ENCODE results near the gene C16orf78.

Gene C16orf78

GRCh38 chr16:49442805-49443204, 69.2 kb downstream of the C16orf78 start:
- ATAC-seq: no peak
- TF ChIP-seq ZNF70 (CRISPR knock-in tag; IDR thresholded peaks at IDR 0.05) (no peak), SNAI2 (CRISPR knock-in tag; IDR thresholded peaks at IDR 0.05) (no peak)
- TF ChIP-seq, protein P1, sequence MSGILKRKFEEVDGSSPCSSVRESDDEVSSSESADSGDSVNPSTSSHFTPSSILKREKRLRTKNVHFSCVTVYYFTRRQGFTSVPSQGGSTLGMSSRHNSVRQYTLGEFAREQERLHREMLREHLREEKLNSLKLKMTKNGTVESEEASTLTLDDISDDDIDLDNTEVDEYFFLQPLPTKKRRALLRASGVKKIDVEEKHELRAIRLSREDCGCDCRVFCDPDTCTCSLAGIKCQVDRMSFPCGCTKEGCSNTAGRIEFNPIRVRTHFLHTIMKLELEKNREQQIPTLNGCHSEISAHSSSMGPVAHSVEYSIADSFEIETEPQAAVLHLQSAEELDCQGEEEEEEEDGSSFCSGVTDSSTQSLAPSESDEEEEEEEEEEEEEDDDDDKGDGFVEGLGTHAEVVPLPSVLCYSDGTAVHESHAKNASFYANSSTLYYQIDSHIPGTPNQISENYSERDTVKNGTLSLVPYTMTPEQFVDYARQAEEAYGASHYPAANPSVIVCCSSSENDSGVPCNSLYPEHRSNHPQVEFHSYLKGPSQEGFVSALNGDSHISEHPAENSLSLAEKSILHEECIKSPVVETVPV (CRISPR knock-in tag; IDR thresholded peaks at IDR 0.05): no peak

- TF ChIP-seq BACH2 (CRISPR knock-in tag; IDR thresholded peaks at IDR 0.05; ENCODE audit: borderline replicate concordance): no peak
- no peak for ATAC-seq
Observed at GRCh38 chr16:49443576-49443975, 70.0 kb downstream of the C16orf78 start.

DNA sequence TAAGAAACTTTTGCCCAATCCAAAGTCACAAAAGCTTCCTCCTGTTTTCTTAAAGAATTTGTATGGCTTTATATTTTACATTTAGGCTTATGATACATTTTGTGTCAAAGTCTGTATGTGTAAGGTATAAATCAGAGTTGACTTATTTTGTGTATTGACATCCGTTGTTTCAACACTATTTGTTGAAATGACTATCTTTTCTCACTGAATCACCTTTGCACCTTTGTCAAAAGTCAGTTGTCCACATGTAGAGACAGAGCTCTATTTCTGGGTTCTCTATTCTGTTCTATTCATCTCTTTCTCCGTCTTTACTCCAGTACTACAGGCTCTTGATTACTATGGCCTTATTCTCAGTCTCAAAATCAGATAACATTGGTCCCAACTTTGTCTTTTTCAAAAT, 73.2 kb downstream of the C16orf78 start:
- TF ChIP-seq ESRRG (CRISPR knock-in tag; IDR thresholded peaks at IDR 0.05) (no peak), ISL1 (CRISPR knock-in tag; IDR thresholded peaks at IDR 0.05) (no peak), TSHZ2 (CRISPR knock-in tag; IDR thresholded peaks at IDR 0.05) (no peak), BACH2 (CRISPR knock-in tag; IDR thresholded peaks at IDR 0.05; ENCODE audit: borderline replicate concordance) (no peak), ZC3H10 (CRISPR knock-in tag; IDR thresholded peaks at IDR 0.05) (no peak), PPARA (CRISPR knock-in tag; IDR thresholded peaks at IDR 0.05; ENCODE audit: borderline replicate concordance) (no peak), ARNTL (CRISPR knock-in tag; IDR thresholded peaks at IDR 0.05; ENCODE audit: borderline replicate concordance, low read depth) (no peak), ZNF70 (CRISPR knock-in tag; IDR thresholded peaks at IDR 0.05) (no peak), GLIS3 (CRISPR knock-in tag; IDR thresholded peaks at IDR 0.05) (no peak), SNAI2 (CRISPR knock-in tag; IDR thresholded peaks at IDR 0.05) (no peak), TOX (CRISPR knock-in tag; IDR thresholded peaks at IDR 0.05; ENCODE audit: borderline replicate concordance) (no peak), CSDC2 (CRISPR knock-in tag; IDR thresholded peaks at IDR 0.05) (no peak), ZNF8 (CRISPR knock-in tag; IDR thresholded peaks at IDR 0.05) (no peak), ZFP30 (CRISPR knock-in tag; IDR thresholded peaks at IDR 0.05) (no peak), ZFP3 (CRISPR knock-in tag; IDR thresholded peaks at IDR 0.05) (no peak), OSR1 (CRISPR knock-in tag; IDR thresholded peaks at IDR 0.05) (no peak), ZNF565 (CRISPR knock-in tag; conservative IDR thresholded peaks at IDR 0.05; ENCODE audit: low read depth) (no peak)
- TF ChIP-seq, protein P2, sequence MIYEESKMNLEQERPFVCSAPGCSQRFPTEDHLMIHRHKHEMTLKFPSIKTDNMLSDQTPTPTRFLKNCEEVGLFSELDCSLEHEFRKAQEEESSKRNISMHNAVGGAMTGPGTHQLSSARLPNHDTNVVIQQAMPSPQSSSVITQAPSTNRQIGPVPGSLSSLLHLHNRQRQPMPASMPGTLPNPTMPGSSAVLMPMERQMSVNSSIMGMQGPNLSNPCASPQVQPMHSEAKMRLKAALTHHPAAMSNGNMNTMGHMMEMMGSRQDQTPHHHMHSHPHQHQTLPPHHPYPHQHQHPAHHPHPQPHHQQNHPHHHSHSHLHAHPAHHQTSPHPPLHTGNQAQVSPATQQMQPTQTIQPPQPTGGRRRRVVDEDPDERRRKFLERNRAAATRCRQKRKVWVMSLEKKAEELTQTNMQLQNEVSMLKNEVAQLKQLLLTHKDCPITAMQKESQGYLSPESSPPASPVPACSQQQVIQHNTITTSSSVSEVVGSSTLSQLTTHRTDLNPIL (CRISPR knock-in tag; IDR thresholded peaks at IDR 0.05; ENCODE audit: low read depth): no peak
- no peak for ATAC-seq
